WTC11 (cell line): ENCODE measurements around the gene STAMBPL1. TPM values are rescaled to one million over a fixed set of nuclear protein-coding genes. Genes with fewer than 3 reads are reported as not detected.

Source experiments
- ATAC-seq: fragments of 200-7000 bp; cut with Tn5 transposase; 2 replicates; pipeline ENCODE4 v1.10.0; 2021; ENCODE audit warnings: mild to moderate bottlenecking, moderate library complexity
- CTCF ChIA-PET: fragments of 300-600 bp; sonication (Branson Sonifier 250); formaldehyde crosslinking; loops from one replicate; lab custom pipeline; 2021; ENCODE audit warnings: antibody characterized with exemption; lab: Charles Lee
- POLR2A ChIA-PET: fragments of 350-600 bp; sonication (Branson Sonifier 250); formaldehyde crosslinking; loops from one replicate; lab custom pipeline; 2021; ENCODE audit warnings: antibody characterized with exemption; lab: Charles Lee
- DNase-seq: peaks from one replicate; pipeline ENCODE4 v3.0.0; 2021; ENCODE audit warnings: low spot score
- H3K27ac Mint-ChIP-seq: 2 replicates; pipeline ENCODE4 v1.8.0; 2021; ENCODE audit warnings: mixed read lengths
- H3K27me3 Mint-ChIP-seq: 2 replicates; pipeline ENCODE4 v1.8.0; 2021; ENCODE audit warnings: low read depth, mild to moderate bottlenecking, moderate library complexity, mixed read lengths
- H3K36me3 Mint-ChIP-seq: 2 replicates; pipeline ENCODE4 v1.8.0; 2021; ENCODE audit warnings: mixed read lengths
- H3K4me1 Mint-ChIP-seq: 2 replicates; pipeline ENCODE4 v1.8.0; 2022; ENCODE audit warnings: mixed read lengths
- H3K4me3 Mint-ChIP-seq: 2 replicates; pipeline ENCODE4 v1.8.0; 2021; ENCODE audit warnings: mild to moderate bottlenecking, moderate library complexity, mixed read lengths
- H3K9me3 Mint-ChIP-seq: 2 replicates; pipeline ENCODE4 v1.8.0; 2021; ENCODE audit warnings: mixed read lengths
- AFF4 ChIP-seq: sonication (generic); formaldehyde crosslinking; IDR thresholded peaks from 2 replicates; pipeline ENCODE4 v1.8.1; 2023; ENCODE audit warnings: mild to moderate bottlenecking, missing genetic modification reagents, borderline replicate concordance
- ATF2 ChIP-seq: sonication (generic); formaldehyde crosslinking; IDR thresholded peaks from 2 replicates; pipeline ENCODE4 v1.8.1; 2022; ENCODE audit warnings: low read depth, missing genetic modification reagents, borderline replicate concordance
- CREB1 ChIP-seq: sonication (generic); formaldehyde crosslinking; IDR thresholded peaks from 2 replicates; pipeline ENCODE4 v1.8.0; 2023; ENCODE audit warnings: mild to moderate bottlenecking, missing genetic modification reagents
- E2F1 ChIP-seq: sonication (generic); formaldehyde crosslinking; IDR thresholded peaks from 2 replicates; pipeline ENCODE4 v1.8.0; 2022; ENCODE audit warnings: mild to moderate bottlenecking, missing genetic modification reagents
- ESRRA ChIP-seq: sonication (generic); formaldehyde crosslinking; IDR thresholded peaks from 2 replicates; pipeline ENCODE4 v1.8.1; 2022; ENCODE audit warnings: mild to moderate bottlenecking, missing genetic modification reagents, borderline replicate concordance
- ETV6 ChIP-seq: sonication (generic); formaldehyde crosslinking; IDR thresholded peaks from 2 replicates; pipeline ENCODE4 v1.8.1; 2022; ENCODE audit warnings: mild to moderate bottlenecking, missing genetic modification reagents
- FOXK1 ChIP-seq: sonication (generic); formaldehyde crosslinking; IDR thresholded peaks from 2 replicates; pipeline ENCODE4 v1.8.0; 2022; ENCODE audit warnings: mild to moderate bottlenecking, moderate library complexity, missing genetic modification reagents
- FOXP4 ChIP-seq: sonication (generic); formaldehyde crosslinking; IDR thresholded peaks from 2 replicates; pipeline ENCODE4 v1.8.0; 2022; ENCODE audit warnings: mild to moderate bottlenecking, missing genetic modification reagents
- JUN ChIP-seq: sonication (generic); formaldehyde crosslinking; IDR thresholded peaks from 2 replicates; pipeline ENCODE4 v1.8.0; 2023; ENCODE audit warnings: mild to moderate bottlenecking, missing genetic modification reagents
- MAX ChIP-seq: sonication (generic); formaldehyde crosslinking; IDR thresholded peaks from 2 replicates; pipeline ENCODE4 v1.8.0; 2022; ENCODE audit warnings: mild to moderate bottlenecking, missing genetic modification reagents
- NR1H2 ChIP-seq: sonication (generic); formaldehyde crosslinking; IDR thresholded peaks from 2 replicates; pipeline ENCODE4 v1.9.0; 2021; ENCODE audit warnings: mild to moderate bottlenecking, moderate library complexity, missing genetic modification reagents
- NR2C2 ChIP-seq: sonication (generic); formaldehyde crosslinking; IDR thresholded peaks from 2 replicates; pipeline ENCODE4 v1.8.0; 2022; ENCODE audit warnings: mild to moderate bottlenecking, missing genetic modification reagents
- PREB ChIP-seq: sonication (generic); formaldehyde crosslinking; IDR thresholded peaks from 2 replicates; pipeline ENCODE4 v1.8.1; 2022; ENCODE audit warnings: mild to moderate bottlenecking, missing genetic modification reagents, moderate library complexity, borderline replicate concordance
- RELA ChIP-seq: sonication (generic); formaldehyde crosslinking; IDR thresholded peaks from 2 replicates; pipeline ENCODE4 v1.8.1; 2022; ENCODE audit warnings: missing genetic modification reagents, mild to moderate bottlenecking, borderline replicate concordance
- RORB ChIP-seq: fragments of 250-450 bp; sonication (Bioruptor Pico); IDR thresholded peaks from 2 replicates; pipeline ENCODE4 v1.9.0; 2021; ENCODE audit warnings: mild to moderate bottlenecking
- TP53 ChIP-seq: sonication (generic); formaldehyde crosslinking; IDR thresholded peaks from 2 replicates; pipeline ENCODE4 v1.8.1; 2023; ENCODE audit warnings: mild to moderate bottlenecking, missing genetic modification reagents
- ZNF232 ChIP-seq: sonication (generic); formaldehyde crosslinking; IDR thresholded peaks from 2 replicates; pipeline ENCODE4 v1.8.0; 2022; ENCODE audit warnings: mild to moderate bottlenecking, missing genetic modification reagents
- ZNF317 ChIP-seq: sonication (generic); formaldehyde crosslinking; IDR thresholded peaks from 2 replicates; pipeline ENCODE4 v1.8.1; 2023; ENCODE audit warnings: low read depth, mild to moderate bottlenecking, moderate library complexity, missing genetic modification reagents, borderline replicate concordance
- ZNF512 ChIP-seq: sonication (generic); formaldehyde crosslinking; IDR thresholded peaks from 2 replicates; pipeline ENCODE4 v1.8.1; 2022; ENCODE audit warnings: missing genetic modification reagents, borderline replicate concordance
- ZSCAN18 ChIP-seq: fragments of 250-450 bp; sonication (Bioruptor Pico); IDR thresholded peaks from 2 replicates; pipeline ENCODE4 v2.1.2; 2022; ENCODE audit warnings: mild to moderate bottlenecking, moderate library complexity
- total RNA-seq: library from RNA; stranded (reverse); gene quantifications from 3 replicates; pipeline ENCODE4 v1.2.3, GENCODE V29; 2021

The STAMBPL1 gene
- total RNA-seq, 1 experiment from 2014 or later = 3.9 TPM

- no peak for DNase-seq
- ChIA-PET POLR2A (no interaction called here), CTCF (interaction anchor here (1.7 kb wide), 2 partner anchors 22 to 306 kb away, joined by 5 to 7 read pairs; no protein-coding TSS in a partner anchor)
- no peak for TF ChIP-seq TP53 (CRISPR knock-in tag)
- TF ChIP-seq MAX (CRISPR knock-in tag) = no peak
- no peak for TF ChIP-seq ATF2
- no peak for TF ChIP-seq RORB (CRISPR knock-in tag)
- TF ChIP-seq ZSCAN18 (CRISPR knock-in tag) = no peak
- no peak for TF ChIP-seq ESRRA (CRISPR knock-in tag)
- no peak for TF ChIP-seq ZNF512 (CRISPR knock-in tag)
- no peak for TF ChIP-seq CREB1
- no peak for TF ChIP-seq AFF4 (CRISPR knock-in tag)
- TF ChIP-seq FOXK1 = no peak
- no peak for TF ChIP-seq RELA (CRISPR knock-in tag)
- TF ChIP-seq FOXP4 (CRISPR knock-in tag) = no peak
- no peak for TF ChIP-seq PREB
- ATAC-seq = no peak
- H3K9me3 Mint-ChIP-seq = no peaks in the 10 kb centered on the region
- H3K27me3 Mint-ChIP-seq = no peaks in the 10 kb centered on the region
- peaks cover 3% of the 10 kb centered on the region; the same call in 1 of the 2 replicates for H3K36me3 Mint-ChIP-seq
- no peaks in the 10 kb centered on the region for H3K4me1 Mint-ChIP-seq
- H3K27ac Mint-ChIP-seq = no peak overlapping the region
- no peak overlapping the region for H3K4me3 Mint-ChIP-seq
These were observed 31.1 kb downstream of the STAMBPL1 start for GRCh38 chr10:88911116-88911515.

- H3K27me3 Mint-ChIP-seq = no peaks in the 10 kb centered on the region
- DNase-seq = no peak
- ChIA-PET CTCF (no interaction called here), POLR2A (no interaction called here)
- H3K4me3 Mint-ChIP-seq = no peak overlapping the region
- H3K27ac Mint-ChIP-seq = no peak overlapping the region
- H3K4me1 Mint-ChIP-seq = no peaks in the 10 kb centered on the region
- no peak for ATAC-seq
- peaks cover 1% of the 10 kb centered on the region; the same call in 1 of the 2 replicates for H3K36me3 Mint-ChIP-seq
- H3K9me3 Mint-ChIP-seq = no peaks in the 10 kb centered on the region
- TF ChIP-seq RORB (CRISPR knock-in tag) = no peak
- no peak for TF ChIP-seq NR1H2 (CRISPR knock-in tag)
- TF ChIP-seq JUN (CRISPR knock-in tag) = no peak
- no peak for TF ChIP-seq ZNF512 (CRISPR knock-in tag)
- no peak for TF ChIP-seq ZNF317
- no peak for TF ChIP-seq E2F1 (CRISPR knock-in tag)
- TF ChIP-seq NR2C2 (CRISPR knock-in tag) = no peak
- TF ChIP-seq FOXK1 = no peak
- TF ChIP-seq ETV6 (CRISPR knock-in tag) = no peak
- TF ChIP-seq ZNF232 (CRISPR knock-in tag) = no peak
These were observed 31.8 kb downstream of the STAMBPL1 start for GRCh38 chr10:88911851-88912250.
